Measurements from ENCODE around the gene IFNAR1.
A peak's percentile ranks its signal among the peaks of the same experiment; 100 is the strongest.
"Not testable (repeated sequence)": the region's sequence is repeated elsewhere in the genome, so short reads cannot be mapped to it uniquely, and the experiment has no call there.

The IFNAR1 gene

DNA sequence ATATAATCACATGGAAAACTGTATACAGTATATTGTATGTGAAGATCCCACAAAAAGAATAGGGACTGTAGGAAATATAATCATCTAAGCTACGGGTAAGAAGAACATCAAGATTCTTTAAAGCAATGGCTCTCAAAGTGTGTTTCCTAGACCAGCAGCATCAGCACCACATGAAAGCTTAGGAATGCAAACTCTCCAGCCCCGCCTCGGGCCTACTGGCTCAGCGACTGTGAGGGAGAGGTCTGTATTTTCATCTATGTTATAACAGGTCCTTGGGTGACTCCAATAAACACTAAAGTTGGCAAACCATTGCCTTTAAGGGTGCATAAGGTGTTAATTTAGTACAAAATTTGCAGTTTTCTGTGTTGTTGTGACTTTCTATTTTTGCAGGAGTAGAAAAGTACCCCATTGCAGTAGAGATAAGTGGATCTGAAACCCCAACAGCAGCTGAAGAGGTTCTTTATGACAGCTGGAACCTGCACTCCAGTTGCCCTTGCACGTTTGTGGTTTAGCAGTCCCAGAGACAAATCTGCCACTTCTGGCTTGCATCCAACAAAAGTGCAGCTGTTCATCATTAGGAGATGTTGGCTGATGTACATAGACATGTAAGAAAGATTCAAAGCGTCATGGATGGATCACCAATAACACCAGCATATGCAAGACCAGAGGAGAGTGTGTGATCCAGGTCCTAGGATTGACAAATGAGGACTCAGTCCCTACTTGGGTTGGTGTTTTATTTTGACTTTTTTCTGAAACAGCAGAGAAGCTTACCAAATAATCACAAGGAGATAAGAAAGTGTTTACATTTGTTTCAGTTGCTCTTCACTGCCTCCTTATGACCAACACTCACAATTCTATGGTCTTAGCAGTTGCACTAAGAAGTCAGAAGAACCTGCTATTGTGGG lies 15.9 kb upstream of the IFNAR1 start:
- DNase-seq: peak; percentile 31

DNA sequence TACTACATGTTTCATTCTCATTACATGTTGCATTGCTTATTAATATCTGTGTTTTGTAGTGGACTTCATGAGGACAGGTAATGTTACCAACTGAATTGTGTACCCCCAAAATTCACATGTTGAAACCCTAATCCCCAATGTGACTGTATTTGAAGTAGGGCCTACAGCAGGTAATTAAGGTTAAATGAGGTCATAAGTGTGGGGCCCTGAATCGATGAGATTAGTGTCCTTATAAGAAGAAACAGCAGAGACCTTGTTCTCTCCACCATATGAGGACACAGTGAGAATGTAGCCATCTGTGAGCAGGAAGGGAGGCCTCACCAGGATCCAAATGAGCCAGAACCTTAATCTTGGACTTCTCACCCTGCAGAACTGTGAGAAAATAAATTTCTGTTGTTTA lies 15.0 kb upstream of the IFNAR1 start:
- no peak for DNase-seq

DNA sequence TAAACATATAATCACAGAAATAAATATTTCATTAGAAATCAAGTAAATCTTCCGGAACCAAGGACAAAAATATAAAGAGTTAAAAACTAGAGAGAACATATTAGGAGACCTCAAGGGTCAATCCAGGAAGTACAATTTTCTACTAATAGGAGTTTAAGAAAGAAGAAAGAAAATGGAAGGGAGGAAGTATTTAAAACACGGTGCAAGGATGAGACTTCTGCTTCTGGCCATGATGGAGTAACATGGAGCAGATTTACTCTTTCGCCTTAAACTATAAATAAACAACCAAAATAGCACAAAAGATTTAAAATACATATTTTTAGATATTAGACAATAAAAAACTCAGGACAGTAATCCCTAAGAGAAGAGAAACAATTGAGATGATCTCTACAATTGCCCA lies 12.6 kb upstream of the IFNAR1 start:
- no peak for DNase-seq

DNA sequence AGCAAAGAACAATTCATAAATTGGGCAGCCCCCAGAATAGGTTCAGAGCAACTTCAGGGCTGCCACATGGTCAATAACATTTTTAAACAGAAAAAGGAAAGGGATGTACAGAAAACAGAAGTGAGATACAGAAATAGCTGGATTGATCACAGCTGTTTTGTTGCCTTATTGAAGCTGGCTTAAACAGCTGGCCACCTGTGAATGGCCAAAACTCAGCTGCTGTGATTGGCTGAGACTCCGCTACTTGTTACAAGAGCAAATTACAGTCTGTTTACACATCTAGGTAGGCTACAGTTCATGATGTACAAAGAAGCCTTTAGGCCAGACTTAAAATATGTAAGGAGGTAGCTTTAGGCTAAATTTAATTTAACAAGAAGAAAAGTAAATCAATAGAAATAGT lies 11.6 kb upstream of the IFNAR1 start:
- DNase-seq: no peak

DNA sequence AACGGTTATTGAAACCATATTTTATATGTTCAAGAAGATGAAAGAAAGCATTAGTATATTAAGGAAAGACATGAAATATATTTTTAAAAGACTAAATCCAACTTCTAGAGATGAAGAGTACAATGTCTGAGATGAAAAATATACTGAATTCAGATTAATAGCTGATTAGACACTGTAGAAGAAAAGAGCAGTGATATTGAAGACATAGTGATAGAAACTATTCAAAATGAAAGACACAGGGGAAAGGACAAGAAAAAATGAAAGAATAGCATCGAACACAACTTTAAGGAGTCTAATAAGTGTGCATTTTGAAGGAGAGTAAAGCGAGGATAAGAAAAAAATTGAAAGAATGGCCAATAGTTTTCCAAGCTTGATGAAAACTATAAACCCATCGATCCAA lies 11.2 kb upstream of the IFNAR1 start:
- DNase-seq: no peak

DNA sequence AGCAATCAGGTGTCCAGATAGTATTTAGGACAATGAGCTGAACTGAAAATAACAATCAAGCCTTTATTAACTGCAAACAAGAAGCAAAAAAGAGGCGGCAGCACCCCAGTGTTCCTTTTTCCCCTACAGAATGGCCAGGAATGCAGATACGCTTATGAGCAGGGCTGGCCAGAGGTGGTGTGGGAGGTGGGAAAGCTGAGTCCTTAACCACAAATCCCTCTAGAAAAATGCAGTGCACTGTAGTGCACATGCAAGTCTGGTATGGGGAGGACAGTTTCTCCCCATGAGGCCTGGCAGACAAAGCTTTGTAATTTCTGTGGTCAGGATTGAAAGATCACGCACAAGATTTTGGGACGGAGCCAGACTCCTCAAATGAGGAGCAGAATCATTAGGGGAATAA lies 10.7 kb upstream of the IFNAR1 start:
- DNase-seq: no peak

DNA sequence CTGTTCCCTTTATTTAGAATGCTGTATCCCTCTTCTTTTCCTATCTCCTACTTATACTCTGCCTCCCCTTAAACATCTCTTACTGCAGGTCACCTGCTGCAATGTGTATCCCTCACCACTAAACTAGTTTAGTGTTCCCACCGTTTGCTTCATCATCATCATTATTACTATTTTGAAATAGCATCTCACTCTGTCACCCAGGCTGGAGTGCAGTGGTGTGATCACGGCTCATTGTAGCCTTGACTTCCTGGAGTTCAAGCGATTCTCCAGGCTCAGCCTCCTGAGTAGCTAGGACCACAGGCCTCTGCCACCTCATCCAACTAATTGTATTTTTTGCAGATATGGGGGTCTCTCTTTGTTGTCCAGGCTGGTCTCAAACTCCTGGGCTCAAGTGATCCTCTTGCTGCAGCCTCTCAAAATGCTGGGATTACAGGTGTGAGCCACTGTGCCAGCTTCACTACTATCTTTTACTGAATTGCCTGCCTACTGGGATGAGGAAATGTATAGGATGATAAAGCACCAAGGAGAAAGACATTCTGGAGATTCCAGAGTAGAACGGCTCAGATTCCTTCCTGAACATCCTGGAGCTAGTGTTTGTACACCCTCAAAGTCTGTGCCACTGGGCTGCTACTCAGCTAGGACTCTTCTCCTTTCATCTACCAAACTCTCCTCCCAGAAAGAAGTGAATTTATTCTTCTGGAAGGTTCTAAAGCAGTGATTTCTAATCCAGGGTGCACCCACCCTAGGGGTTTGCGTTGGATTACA lies 8.6 kb upstream of the IFNAR1 start:
- no peak for DNase-seq

DNA sequence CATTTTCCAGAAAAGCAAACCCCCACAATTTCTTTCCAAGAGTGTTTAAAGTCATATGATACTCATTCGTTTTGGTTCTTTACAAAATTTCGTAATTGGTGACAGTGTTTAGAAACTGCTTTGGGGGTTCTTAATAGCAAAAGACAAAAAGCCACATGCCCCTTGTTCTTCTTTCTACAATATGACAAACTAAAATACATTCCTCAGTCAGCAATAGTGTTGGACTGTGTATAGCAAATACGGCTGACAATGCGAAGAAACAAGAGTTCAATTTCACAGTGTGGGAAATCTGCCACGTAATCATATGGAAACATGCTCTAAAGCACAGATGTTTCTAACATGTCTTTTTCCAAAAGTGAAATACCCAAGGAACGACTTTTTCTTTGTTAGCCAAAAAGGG lies 7.6 kb upstream of the IFNAR1 start:
- DNase-seq: no peak

DNA sequence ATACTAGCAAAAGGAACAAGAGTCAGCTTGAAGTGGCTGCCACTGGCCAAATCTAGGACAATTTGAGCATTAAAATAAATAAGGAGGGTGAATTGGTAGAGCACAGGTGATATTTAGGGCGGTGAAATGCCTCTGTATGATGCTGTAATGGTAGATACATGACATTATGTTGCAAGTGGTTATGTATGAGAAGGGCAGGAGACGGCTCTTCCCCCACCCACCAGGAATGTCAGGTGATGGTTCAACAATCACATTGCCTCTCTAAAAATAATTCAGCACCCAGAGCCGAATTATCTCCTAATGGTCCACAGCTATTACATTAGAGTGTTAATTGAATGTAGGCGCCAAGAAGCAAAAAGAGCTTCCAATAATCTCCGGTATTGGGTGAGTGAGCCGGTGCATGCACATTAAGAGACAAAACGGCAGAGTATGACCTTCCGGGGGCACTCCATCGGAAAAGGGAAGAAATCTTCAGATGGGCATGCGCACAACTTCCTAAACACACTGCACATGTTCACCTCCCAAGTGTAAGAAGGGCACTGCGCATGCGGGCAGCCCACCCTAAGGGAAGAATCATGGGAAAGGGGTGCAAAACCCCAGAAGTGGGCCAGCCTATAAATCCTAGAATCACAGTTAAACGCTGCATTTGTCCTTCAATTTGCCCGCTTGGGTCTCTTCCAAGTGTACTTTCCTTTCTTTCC lies 6.8 kb upstream of the IFNAR1 start:
- no peak for DNase-seq

DNA sequence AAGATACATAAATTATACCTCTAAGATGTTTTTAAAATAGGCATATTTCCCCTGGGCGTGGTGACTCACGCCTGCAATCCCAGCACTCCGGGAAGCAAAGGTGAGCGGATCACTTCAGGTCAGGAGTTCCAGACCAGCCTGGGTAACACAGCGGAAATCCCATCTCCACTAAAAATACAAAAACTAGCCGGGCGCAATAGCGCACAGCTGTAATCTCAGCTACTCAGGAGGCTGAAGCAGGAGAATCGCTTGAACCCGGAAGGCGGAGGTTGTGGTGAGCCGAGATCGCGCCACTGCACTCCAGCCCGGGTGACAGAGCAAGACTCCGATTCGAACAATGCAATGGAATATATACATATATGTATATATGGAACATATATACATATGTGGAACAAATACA lies 3.8 kb upstream of the IFNAR1 start:
- not testable (repeated sequence) for DNase-seq

DNA sequence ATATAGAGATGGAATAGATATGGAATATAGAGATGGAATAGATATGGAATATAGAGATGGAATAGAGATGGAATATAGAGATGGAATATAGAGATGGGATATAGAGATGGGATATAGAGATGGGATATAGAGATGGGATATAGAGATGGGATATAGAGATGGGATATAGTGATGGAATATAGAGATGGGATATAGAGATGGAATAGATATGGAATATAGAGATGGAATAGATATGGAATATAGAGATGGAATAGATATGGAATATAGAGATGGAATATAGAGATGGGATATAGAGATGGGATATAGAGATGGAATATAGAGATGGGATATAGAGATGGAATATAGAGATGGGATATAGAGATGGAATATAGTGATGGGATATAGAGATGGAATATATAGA lies 1.2 kb upstream of the IFNAR1 start:
- not testable (repeated sequence) for DNase-seq

DNA sequence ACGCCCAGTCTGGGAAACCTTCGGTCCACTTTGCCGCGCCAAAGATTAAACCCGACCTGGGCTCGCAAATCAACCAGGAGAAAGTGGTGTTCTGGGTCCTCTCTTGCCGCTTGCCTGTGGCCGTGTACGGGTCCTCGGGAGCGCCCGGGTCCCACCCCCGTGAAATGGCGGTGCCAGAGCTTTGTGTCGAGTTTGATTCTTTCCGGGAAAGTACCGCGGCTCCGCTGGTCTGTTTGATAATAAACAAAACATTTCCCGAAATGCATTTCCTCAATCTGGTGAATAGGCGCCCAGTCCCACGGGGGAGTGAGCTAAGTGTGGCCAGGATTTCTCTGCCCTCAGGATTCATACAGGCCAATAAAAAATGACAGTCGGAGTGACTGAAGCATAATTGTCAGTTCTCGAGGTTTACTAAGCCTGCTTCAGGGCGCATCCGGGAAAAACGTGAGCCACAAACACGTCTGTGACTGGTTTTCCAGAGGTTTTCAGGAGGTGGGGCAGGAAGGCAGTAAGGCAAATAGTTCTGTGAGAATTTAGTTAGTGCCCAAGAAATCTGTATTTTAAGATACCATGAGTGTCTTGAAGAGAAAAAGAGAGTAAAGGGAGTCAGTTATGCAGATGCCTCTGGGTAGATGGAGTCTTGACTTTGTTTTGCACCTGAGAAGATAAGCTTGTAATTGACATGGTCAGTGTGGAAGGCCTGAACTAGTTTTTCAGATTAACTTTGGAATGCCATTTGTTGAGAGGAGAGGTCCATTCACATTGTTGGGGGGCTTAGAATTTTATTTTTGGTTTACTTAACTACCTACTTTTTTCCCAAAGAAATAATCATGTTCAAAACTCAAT lies 675 bp downstream of the IFNAR1 start:
- DNase-seq: peak; percentile 85

DNA sequence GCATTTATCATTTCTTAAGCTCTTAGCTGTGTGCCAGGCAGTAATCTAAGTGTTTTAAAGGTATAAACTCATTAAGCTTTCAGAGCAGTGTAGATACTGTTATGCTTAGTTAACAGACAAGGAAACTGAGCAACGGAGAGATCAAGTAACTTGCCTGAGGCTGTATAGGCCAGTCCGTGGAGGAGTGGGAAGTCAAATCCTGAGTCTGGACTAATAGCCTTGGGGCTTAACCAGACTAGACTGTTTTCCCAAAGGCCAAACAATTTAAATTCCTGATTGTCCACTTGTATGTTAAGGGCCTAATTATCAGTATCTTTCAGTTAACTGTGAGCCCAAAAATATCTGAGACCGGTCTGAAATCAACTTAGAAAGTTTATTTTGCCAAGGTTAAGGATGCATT lies 2.6 kb downstream of the IFNAR1 start:
- no peak for DNase-seq

DNA sequence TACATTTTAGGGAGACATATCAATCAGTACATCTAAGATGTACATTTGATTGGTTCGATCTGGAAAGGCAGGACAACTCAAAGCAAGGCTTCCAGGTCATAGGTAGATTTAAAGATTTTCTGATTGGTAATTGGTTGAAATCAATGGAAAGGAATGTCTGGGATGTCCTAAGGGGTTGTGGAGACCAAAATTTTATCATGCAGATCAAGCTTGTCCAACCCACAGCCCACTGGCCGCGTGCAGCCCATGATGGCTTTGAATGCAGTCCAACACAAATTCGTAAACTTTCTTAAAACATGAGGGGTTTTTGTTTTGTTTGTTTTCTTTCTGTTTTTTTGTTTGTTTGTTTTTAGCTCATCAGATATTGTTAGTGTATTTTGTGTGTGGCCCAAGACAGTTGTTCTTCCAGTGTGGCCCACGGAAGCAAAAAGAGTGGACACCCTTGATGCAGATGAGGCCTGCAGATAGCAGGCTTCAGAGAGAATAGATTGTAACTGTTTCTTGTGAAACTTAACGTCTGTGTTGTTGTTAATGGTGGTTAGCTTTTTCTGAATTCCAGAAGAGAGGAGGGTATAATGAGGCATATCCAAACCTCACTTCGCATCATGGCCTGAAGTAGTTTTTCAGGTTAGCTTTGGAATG lies 3.1 kb downstream of the IFNAR1 start:
- DNase-seq: no peak

DNA sequence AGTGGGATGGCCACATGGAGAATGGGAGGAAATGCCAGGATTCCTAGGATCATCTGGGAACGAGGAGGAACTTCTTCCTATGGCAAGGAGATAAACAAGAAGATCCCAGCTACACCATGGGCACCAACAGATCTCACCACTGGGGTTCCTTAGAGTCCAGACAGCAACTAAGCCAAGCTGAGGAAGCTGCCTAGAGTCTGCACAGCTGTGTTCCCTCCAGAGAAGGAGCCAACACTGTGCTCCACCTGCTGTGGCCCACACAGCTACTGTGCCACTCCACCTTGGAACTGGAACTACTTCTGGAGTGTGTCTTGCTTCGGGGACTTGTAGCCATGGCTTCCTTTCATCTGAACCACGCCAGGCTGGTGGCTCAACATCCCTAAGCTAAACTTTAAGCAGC lies 6.0 kb downstream of the IFNAR1 start:
- no peak for DNase-seq

DNA sequence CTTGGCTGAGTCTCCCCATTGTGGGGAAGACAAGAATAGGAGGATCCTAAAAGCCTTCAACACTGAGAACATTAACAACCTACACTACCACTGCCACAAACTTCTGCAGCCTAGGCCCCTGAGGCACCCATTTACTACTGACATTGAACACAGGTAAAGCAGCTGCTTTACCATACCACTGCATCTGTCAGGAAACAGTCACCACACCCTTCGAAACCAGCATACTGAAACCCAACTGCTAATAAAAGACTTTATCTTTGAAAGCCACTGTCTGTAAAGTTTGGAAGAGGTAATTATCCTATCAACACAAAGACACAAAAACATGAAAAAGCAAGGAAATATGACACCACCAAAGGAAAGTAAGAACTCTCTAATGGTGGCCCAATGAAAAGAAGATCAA lies 7.4 kb downstream of the IFNAR1 start:
- peak; percentile 25 for DNase-seq

DNA sequence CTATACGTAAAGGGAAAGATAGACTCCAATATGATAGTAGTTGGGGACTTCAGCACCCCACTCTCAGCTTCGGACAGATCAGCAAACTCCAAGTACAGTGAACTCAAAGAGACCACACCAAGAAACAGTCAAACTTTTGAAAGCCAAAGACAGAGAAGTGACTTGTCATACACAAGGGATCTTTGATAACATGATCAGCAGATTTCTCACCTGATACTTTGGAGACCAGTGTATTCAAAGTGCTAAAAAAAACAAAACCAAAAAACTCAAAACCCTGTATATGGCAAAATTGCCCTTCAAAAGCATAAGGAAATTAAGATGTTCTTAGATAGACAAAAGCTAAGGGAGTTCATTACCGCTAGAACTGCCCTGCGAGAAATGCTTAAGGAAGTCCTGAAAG lies 9.4 kb downstream of the IFNAR1 start:
- no peak for DNase-seq

DNA sequence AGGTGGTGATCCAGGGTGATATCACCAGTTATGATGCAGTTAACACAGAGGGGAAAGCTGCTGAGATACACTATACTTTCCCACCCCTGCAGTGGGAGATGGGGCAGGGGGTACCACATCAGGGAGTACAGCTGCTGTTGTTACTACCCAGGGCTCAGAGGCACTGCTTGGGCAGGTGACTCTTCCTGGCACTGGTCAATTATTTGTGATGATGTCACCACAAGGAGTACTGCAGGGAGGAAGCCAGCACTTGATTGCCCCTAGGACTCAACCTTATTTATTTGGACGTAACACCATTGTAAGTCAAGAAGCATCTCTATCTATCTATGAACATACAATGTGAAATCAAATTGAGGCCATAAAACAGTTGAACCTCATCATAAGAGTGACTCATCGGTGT lies 10.1 kb downstream of the IFNAR1 start:
- DNase-seq: no peak

DNA sequence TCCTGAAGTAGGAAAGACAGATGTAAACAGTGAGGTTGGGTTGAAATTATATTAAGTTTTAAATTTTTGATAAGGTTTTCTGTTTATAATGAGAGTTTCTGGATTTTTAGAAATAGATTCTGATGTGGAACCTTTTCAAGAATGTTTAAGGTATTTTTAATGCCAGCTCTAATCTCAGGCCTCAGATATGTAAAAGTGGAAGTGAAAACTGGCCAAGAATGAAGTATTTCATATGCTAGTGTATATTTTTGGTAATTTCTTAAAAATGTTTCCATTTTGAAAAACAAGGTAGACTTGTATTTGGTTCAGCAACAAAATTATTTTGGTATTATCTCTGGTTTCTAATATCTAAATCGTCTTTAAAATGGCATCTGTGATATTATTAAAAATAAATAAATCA lies 14.4 kb downstream of the IFNAR1 start:
- no peak for DNase-seq

DNA sequence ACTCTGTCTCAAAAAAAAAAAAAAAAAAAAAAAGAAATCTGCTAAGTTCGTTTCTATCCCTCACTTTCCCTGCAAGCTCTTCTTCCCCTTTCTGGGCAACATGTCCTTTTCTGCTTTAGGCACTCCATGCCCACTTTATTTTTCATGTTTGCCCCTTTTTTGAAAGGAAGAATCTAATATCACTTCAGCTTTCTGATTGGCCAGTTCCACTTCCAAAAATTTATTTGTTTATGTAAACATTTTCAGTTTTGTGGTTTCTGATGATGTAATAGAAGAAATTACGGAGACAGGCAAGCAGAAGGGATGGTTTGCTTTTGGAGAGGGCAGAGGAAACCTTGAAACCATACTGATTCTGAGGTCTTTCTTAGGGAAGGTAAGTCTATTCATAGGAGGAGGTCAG lies 15.1 kb downstream of the IFNAR1 start:
- no peak for DNase-seq

DNA sequence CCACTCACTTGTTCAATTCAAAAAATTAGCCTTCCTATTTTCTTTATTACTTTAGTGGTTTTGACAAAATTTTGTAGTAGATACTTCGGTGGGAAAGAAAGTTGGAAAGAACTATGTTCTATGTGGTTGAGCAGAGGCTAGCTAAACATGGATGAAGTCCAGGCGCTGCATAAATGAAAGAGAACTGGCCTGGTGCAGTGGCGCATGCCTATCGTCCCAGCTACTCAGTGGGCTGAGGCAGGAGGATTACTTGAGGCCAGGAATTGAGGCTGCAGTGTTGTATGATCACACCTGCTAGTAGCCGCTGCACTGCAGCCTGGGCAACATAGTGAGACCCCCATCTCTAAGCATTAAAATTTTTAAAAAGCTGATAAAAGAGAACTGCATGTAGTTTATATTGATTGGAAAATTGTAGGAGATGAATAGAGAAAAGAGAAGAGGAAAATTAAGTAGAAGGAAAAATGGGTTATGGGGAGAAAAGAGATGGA lies 21.0 kb downstream of the IFNAR1 start:
- DNase-seq: no peak

DNA sequence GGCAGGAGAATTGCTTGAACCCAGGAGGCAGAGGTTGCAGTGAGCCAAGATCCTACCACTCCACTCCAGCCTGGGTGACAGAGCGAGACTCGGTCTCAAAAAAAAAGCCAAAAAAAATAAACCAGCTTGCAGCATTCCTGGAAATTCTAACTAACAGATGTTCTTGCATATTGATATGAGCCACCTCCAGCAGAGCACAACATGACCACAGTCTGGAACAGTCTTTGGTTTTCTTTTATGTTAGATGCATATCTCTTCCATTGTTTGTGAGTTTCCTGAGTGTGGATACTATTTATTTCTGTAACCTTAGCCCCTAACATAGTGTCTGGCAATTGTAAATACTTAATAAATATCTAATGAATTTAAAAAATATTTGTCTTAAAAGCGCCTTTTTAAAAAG lies 23.9 kb downstream of the IFNAR1 start:
- DNase-seq: no peak

All from CD4-positive, alpha-beta T cell treated with Interleukin-17A for 1 hour (primary cell).